Tracheal epithelial cell (primary cell): ENCODE results near the gene PRAMEF26. TPM values are rescaled to one million over a fixed set of nuclear protein-coding genes. Genes with fewer than 3 reads are reported as not detected.

ENCODE experiments used
- total RNA-seq: library from RNA; depleted of rRNA; stranded (reverse); fragments of >200 nt; gene quantifications from 2 replicates; pipeline ENCODE4 v1.2.1, GENCODE V29; 2014

The PRAMEF26 gene
- not detected in 2 replicates for total RNA-seq

GRCh38 chr1:13155909-13156308 is at the start of gene PRAMEF26:
PRAMEF26 (minus strand) TSS chr1:13156009; CDS start chr1:13153095, 2,914 bp downstream.

GRCh38 chr1:13201309-13201708 is 45.5 kb upstream of the PRAMEF26 start, which contains the start of gene PRAMEF13:
PRAMEF13 (minus strand) TSS chr1:13201409; CDS start chr1:13199589, 1,820 bp downstream.

GRCh38 chr1:13171548-13171947 is 15.7 kb upstream of the PRAMEF26 start, which contains the start of gene PRAMEF9:
PRAMEF9 (plus strand) TSS chr1:13171848; CDS start chr1:13175281, 3,433 bp downstream.

GRCh38 chr1:13165531-13165930 is 9.7 kb upstream of the PRAMEF26 start, which contains the start of gene HNRNPCL4:
HNRNPCL4 (minus strand) TSS chr1:13165631; CDS start chr1:13165467, 164 bp downstream.

GRCh38 chr1:13116754-13117153 is 39.1 kb downstream of the PRAMEF26 start, which contains the start of gene HNRNPCL2:
HNRNPCL2 (minus strand) TSS chr1:13116854; CDS start chr1:13116400, 454 bp downstream.

Other genes starting within 250 kb of the PRAMEF26 start
- gene PRAMEF7, start 239.4 kb downstream of the PRAMEF26 start, total RNA-seq, result not detected in 2 replicates
- not detected in 2 replicates for gene PRAMEF6, start 208.4 kb downstream of the PRAMEF26 start, total RNA-seq
- gene PRAMEF27, start 99.4 kb downstream of the PRAMEF26 start, total RNA-seq, result not detected in 2 replicates
- not detected in 2 replicates for gene HNRNPCL3, start 95.2 kb downstream of the PRAMEF26 start, total RNA-seq
- not detected in 2 replicates for gene PRAMEF25, start 85.2 kb downstream of the PRAMEF26 start, total RNA-seq
- not detected in 2 replicates for gene HNRNPCL2, start 39.2 kb downstream of the PRAMEF26 start, total RNA-seq
- not detected in 2 replicates for gene HNRNPCL4, start 9.6 kb upstream of the PRAMEF26 start, total RNA-seq
- not detected in 2 replicates for gene PRAMEF9, start 15.8 kb upstream of the PRAMEF26 start, total RNA-seq
- gene PRAMEF13, start 45.4 kb upstream of the PRAMEF26 start, total RNA-seq, result not detected in 2 replicates
- not detected in 2 replicates for gene PRAMEF18, start 70.1 kb upstream of the PRAMEF26 start, total RNA-seq
- not detected in 2 replicates for gene PRAMEF5, start 98.2 kb upstream of the PRAMEF26 start, total RNA-seq
- gene PRAMEF8, start 129.1 kb upstream of the PRAMEF26 start, total RNA-seq, result not detected in 2 replicates
- gene PRAMEF33, start 147.5 kb upstream of the PRAMEF26 start, total RNA-seq, result not detected in 2 replicates
- gene PRAMEF15, start 159.6 kb upstream of the PRAMEF26 start, total RNA-seq, result not detected in 2 replicates
- gene PRAMEF14, start 191.1 kb upstream of the PRAMEF26 start, total RNA-seq, result not detected in 2 replicates
- gene PRAMEF19, start 215.9 kb upstream of the PRAMEF26 start, total RNA-seq, result not detected in 2 replicates
- not detected in 2 replicates for gene PRAMEF17, start 233.6 kb upstream of the PRAMEF26 start, total RNA-seq